ENCODE measurements around the gene ARL14EP. TPM values are rescaled to one million over a fixed set of nuclear protein-coding genes. Genes with fewer than 3 reads are reported as not detected.

Gene ARL14EP
- total RNA-seq, 1 experiment from 2014 or later: 15.3 TPM

- TF ChIP-seq STAT6 (CRISPR knock-in tag; conservative IDR thresholded peaks at IDR 0.05; ENCODE audit: low read depth): no peak
- TF ChIP-seq ZNF512 (CRISPR knock-in tag; IDR thresholded peaks at IDR 0.05; ENCODE audit: borderline replicate concordance): 0 out of 2 replicates have a peak, but pooled peaks have one; percentile 49
- TF ChIP-seq GRHL2 (CRISPR knock-in tag; IDR thresholded peaks at IDR 0.05; ENCODE audit: insufficient replicate concordance, severe bottlenecking): no peak
- TF ChIP-seq GABPB1 (CRISPR knock-in tag; IDR thresholded peaks at IDR 0.05): peak; percentile 89
- TF ChIP-seq FOXP4 (CRISPR knock-in tag; IDR thresholded peaks at IDR 0.05): peak; percentile 75; the same call in 1 of the 2 replicates
- 0 out of 2 replicates have a peak, but pooled peaks have one; percentile 63 for TF ChIP-seq JUN (CRISPR knock-in tag; IDR thresholded peaks at IDR 0.05)
- TF ChIP-seq ZSCAN18 (CRISPR knock-in tag; IDR thresholded peaks at IDR 0.05): no peak
- TF ChIP-seq E2F5 (CRISPR knock-in tag; IDR thresholded peaks at IDR 0.05): 0 out of 2 replicates have a peak, but pooled peaks have one; percentile 70
- TF ChIP-seq ZNF425 (CRISPR knock-in tag; conservative IDR thresholded peaks at IDR 0.05): no peak
- TF ChIP-seq AR (CRISPR knock-in tag; IDR thresholded peaks at IDR 0.05): no peak
- TF ChIP-seq MAX (CRISPR knock-in tag; IDR thresholded peaks at IDR 0.05): peak; percentile 93
- peak; percentile 89 for TF ChIP-seq FOXK1 (CRISPR knock-in tag; IDR thresholded peaks at IDR 0.05)
- TF ChIP-seq NFATC4 (CRISPR knock-in tag; IDR thresholded peaks at IDR 0.05): no peak
- TF ChIP-seq ZNF232 (CRISPR knock-in tag; IDR thresholded peaks at IDR 0.05): peak; percentile 89; the same call in 1 of the 2 replicates
- no peak for TF ChIP-seq AFF4 (CRISPR knock-in tag; IDR thresholded peaks at IDR 0.05; ENCODE audit: borderline replicate concordance)
- TF ChIP-seq HMGA2 (CRISPR knock-in tag; IDR thresholded peaks at IDR 0.05): no peak
- TF ChIP-seq CREB1 (CRISPR knock-in tag; IDR thresholded peaks at IDR 0.05): peak; percentile 60; the same call in 1 of the 2 replicates
- TF ChIP-seq PRRX2 (CRISPR knock-in tag; IDR thresholded peaks at IDR 0.05): no peak
- TF ChIP-seq ETV6 (CRISPR knock-in tag; IDR thresholded peaks at IDR 0.05): peak; percentile 85
These were observed at the start of gene ARL14EP (continued) for GRCh38 chr11:30322826-30323710.

Measured in WTC11 (cell line).